OCI-LY7 (cell line): Measurements from ENCODE around the gene RAP1GDS1.

Experiments used
- EZH2phosphoT487 ChIP-seq: fragments of 200-600 bp; sonication (generic); IDR thresholded peaks from 2 replicates; pipeline ENCODE4 v1.6.1; 2018; ENCODE audit warnings: low read depth, borderline replicate concordance, mild to moderate bottlenecking, mixed run types, antibody characterized with exemption, low read length, moderate library complexity, mixed read lengths
- TF ChIP-seq, protein P1 (sequence below): fragments of 200-600 bp; sonication (generic); conservative IDR thresholded peaks from 2 replicates; pipeline ENCODE4 v1.5.1; 2014; ENCODE audit warnings: mild to moderate bottlenecking, antibody characterized with exemption, low read length, moderate library complexity, mixed read lengths

DNA sequence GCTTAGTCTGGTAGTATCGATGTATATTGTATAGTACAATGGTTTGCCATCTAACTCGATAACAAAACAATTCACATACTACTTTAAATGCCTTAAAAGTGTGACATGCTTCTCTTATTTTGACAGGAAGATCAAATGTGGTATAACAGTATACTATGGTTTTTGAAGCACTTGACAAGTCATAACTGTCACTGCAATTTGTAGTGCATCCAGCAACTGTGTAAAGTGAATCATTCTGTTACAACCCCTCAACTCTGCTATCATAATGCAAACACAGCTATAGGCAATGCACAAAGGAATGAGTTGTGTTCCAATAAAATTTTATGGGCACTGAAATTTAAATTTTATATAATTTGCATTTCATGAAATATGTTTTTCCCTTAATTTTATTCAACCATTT lies 14.0 kb downstream of the RAP1GDS1 start:
- TF ChIP-seq, protein P1, sequence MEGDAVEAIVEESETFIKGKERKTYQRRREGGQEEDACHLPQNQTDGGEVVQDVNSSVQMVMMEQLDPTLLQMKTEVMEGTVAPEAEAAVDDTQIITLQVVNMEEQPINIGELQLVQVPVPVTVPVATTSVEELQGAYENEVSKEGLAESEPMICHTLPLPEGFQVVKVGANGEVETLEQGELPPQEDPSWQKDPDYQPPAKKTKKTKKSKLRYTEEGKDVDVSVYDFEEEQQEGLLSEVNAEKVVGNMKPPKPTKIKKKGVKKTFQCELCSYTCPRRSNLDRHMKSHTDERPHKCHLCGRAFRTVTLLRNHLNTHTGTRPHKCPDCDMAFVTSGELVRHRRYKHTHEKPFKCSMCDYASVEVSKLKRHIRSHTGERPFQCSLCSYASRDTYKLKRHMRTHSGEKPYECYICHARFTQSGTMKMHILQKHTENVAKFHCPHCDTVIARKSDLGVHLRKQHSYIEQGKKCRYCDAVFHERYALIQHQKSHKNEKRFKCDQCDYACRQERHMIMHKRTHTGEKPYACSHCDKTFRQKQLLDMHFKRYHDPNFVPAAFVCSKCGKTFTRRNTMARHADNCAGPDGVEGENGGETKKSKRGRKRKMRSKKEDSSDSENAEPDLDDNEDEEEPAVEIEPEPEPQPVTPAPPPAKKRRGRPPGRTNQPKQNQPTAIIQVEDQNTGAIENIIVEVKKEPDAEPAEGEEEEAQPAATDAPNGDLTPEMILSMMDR = no peak
- no peak for TF ChIP-seq EZH2phosphoT487
